Peyer's patch (tissue), 4 donors: ENCODE data around the gene MRPL14. TPM values are rescaled to one million over a fixed set of nuclear protein-coding genes. Genes with fewer than 3 reads are reported as not detected.

ENCODE experiments used
- DNase-seq, 3 donors: peaks; one replicate each; pipeline ENCODE4 v3.0.0-alpha.2; 2017 to 2019
- H3K27ac ChIP-seq, 4 donors: fragments of 200-600 bp; sonication (generic); one replicate each; pipeline ENCODE4 v1.5.1; 2016 to 2019
- H3K27me3 ChIP-seq, 2 donors: fragments of 200-600 bp; sonication (generic); one replicate each; pipeline ENCODE4 v1.5.1; 2019
- H3K36me3 ChIP-seq, 3 donors: fragments of 200-600 bp; sonication (generic); one replicate each; pipeline ENCODE4 v1.5.1; 2016 to 2019
- H3K4me1 ChIP-seq, 4 donors: fragments of 200-600 bp; sonication (generic); one replicate each; pipeline ENCODE4 v1.5.1; 2016 to 2019
- H3K4me3 ChIP-seq, 4 donors: fragments of 200-600 bp; sonication (generic); 1 replicate in 3 of 4; 2 replicates in 1 of 4; pipeline ENCODE4 v1.5.1; 2016 to 2019; ENCODE audit warnings: mild to moderate bottlenecking in 1 of 4
- H3K9me3 ChIP-seq, 4 donors: fragments of 200-600 bp; sonication (generic); one replicate each; pipeline ENCODE4 v1.5.1; 2016 to 2019; ENCODE audit warnings: mild to moderate bottlenecking in 1 of 4
- POLR2A ChIP-seq, 2 donors: fragments of 450-650 bp; IDR thresholded peaks; one replicate each; pipeline ENCODE4 v1.5.1; 2017; ENCODE audit warnings: antibody characterized with exemption in 2 of 2, mild to moderate bottlenecking in 2 of 2, moderate library complexity in 2 of 2
- total RNA-seq, 4 donors: library from RNA; depleted of rRNA; stranded (reverse); fragments of >200 nt; gene quantifications; one replicate each; pipeline ENCODE4 v1.1.0, GENCODE V29; 2016
- TF ChIP-seq, protein P1 (sequence below), 6 experiments: fragments of 450-650 bp in 4 of 6; fragments of 200-600 bp in 2 of 6; sonication (generic) in 1 of 6; IDR thresholded peaks; one replicate each; pipeline ENCODE4 v1.5.1; 2017 to 2019; ENCODE audit warnings: antibody characterized with exemption in 6 of 6, mild to moderate bottlenecking in 3 of 6, moderate library complexity in 1 of 6

Gene MRPL14
- total RNA-seq, 4 donors from 2014 or later: 35.5 to 51.1 (median 42.6) TPM

DNA sequence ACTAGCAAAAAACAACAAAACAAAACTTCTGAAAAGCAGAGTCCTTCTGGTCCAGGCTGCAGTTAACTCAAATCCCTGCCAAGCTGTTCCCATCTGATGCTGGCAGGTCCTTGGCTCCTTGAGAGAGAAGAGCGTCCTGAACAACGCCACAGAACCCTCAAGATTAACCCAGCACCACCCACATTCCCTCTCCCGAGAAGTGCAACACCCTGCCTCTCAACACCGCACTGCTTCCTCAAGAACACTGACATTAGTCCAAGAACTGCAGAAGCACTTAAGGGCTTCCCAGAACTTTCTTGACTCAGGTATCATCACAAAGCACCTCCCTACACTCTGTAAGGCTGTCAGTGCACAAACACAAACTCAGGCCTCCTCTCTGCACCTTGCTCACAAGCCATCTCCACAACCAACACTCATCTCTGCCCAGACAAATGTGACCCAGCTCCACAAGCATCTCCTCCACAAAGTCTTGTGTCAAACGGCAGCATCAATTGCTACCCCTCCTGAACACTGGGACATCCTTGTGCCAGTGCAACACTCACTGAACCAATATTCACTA lies 7.5 kb downstream of the MRPL14 start:
- Histone ChIP-seq H3K27ac (no peak overlapping the region), H3K9me3 (no peaks in the 10 kb centered on the region), H3K36me3 (peaks cover 0 to 8% (median 0%) of the 10 kb centered on the region in 3 donors), H3K4me3 (no peak overlapping the region), H3K27me3 (no peaks in the 10 kb centered on the region), H3K4me1 (peaks cover 0 to 55% (median 0%) of the 10 kb centered on the region in 4 donors)
- no peak for TF ChIP-seq POLR2A (IDR thresholded peaks at IDR 0.05)
- DNase-seq: no peak

- Histone ChIP-seq H3K4me3 (no peak overlapping the region), H3K4me1 (peaks cover 0 to 37% (median 0%) of the 10 kb centered on the region in 4 donors), H3K27me3 (no peaks in the 10 kb centered on the region), H3K9me3 (no peaks in the 10 kb centered on the region), H3K36me3 (peaks cover 0 to 30% (median 0%) of the 10 kb centered on the region in 3 donors), H3K27ac (peak overlapping the region in 2 of 4 donors; percentile 6 to 7)
- TF ChIP-seq, protein P1, sequence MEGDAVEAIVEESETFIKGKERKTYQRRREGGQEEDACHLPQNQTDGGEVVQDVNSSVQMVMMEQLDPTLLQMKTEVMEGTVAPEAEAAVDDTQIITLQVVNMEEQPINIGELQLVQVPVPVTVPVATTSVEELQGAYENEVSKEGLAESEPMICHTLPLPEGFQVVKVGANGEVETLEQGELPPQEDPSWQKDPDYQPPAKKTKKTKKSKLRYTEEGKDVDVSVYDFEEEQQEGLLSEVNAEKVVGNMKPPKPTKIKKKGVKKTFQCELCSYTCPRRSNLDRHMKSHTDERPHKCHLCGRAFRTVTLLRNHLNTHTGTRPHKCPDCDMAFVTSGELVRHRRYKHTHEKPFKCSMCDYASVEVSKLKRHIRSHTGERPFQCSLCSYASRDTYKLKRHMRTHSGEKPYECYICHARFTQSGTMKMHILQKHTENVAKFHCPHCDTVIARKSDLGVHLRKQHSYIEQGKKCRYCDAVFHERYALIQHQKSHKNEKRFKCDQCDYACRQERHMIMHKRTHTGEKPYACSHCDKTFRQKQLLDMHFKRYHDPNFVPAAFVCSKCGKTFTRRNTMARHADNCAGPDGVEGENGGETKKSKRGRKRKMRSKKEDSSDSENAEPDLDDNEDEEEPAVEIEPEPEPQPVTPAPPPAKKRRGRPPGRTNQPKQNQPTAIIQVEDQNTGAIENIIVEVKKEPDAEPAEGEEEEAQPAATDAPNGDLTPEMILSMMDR (IDR thresholded peaks at IDR 0.05): no peak
- no peak for TF ChIP-seq POLR2A (IDR thresholded peaks at IDR 0.05)
- DNase-seq: no peak
These were observed 9.7 kb downstream of the MRPL14 start for GRCh38 chr6:44117397-44118128.

DNA sequence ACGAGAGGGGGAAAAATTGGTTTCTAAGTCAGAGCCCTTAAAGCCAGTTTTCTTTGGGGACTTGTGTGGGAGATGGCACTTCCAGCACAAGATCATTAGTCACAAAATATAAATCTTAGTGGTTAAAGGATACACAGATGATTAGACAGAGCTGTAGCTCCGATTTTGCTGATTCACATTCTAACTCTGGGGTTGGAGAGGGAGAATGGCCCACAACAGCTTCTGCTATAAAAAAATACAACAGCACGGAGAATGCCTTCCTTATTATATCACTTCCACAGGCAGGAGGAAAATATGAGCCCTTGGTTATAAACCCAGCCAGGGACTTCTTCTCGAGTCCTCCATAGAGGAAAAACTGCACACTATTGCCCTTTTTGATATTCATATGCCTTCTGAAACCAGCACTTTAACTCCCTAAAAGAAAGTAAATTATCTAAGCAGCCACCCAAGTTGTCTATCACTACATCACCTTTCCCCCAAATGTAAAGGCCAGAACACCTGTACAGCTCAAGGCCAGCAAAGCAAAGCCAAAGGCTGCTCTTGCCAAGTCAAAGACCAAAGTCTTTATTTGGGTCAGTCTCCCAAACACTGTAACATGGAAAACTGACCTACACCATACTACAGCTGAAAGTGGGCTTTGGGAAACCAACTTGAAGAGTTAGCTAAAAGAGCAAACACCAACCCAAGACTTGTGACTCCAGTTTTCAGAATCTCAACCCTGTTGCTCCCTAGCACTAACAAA lies 10.4 kb downstream of the MRPL14 start:
- Histone ChIP-seq H3K4me1 (peaks cover 0 to 32% (median 0%) of the 10 kb centered on the region in 4 donors), H3K9me3 (no peaks in the 10 kb centered on the region), H3K27me3 (no peaks in the 10 kb centered on the region), H3K27ac (peak overlapping the region in 2 of 4 donors; percentile 6 to 7), H3K36me3 (peaks cover 0 to 37% (median 0%) of the 10 kb centered on the region in 3 donors), H3K4me3 (no peak overlapping the region)
- DNase-seq: no peak
- TF ChIP-seq, protein P1 (IDR thresholded peaks at IDR 0.05): no peak
- no peak for TF ChIP-seq POLR2A (IDR thresholded peaks at IDR 0.05)

GRCh38 chr6:44115866-44116265 lies 11.4 kb downstream of the MRPL14 start:
- no peak overlapping the region for H3K4me3 ChIP-seq
- no peaks in the 10 kb centered on the region for H3K9me3 ChIP-seq
- H3K27me3 ChIP-seq: no peaks in the 10 kb centered on the region
- H3K4me1 ChIP-seq: peaks cover 0 to 34% (median 0%) of the 10 kb centered on the region in 4 donors
- H3K27ac ChIP-seq: no peak overlapping the region
- H3K36me3 ChIP-seq: peaks cover 0 to 47% (median 0%) of the 10 kb centered on the region in 3 donors
- no peak for DNase-seq
- TF ChIP-seq, protein P1 (IDR thresholded peaks at IDR 0.05): no peak
- no peak for TF ChIP-seq POLR2A (IDR thresholded peaks at IDR 0.05)

GRCh38 chr6:44113414-44113813 lies 13.8 kb downstream of the MRPL14 start:
- no peaks in the 10 kb centered on the region for H3K27me3 ChIP-seq
- DNase-seq: no peak
- H3K4me1 ChIP-seq: peaks cover 0 to 24% (median 0%) of the 10 kb centered on the region in 4 donors
- no peaks in the 10 kb centered on the region for H3K9me3 ChIP-seq
- H3K27ac ChIP-seq: no peak overlapping the region
- H3K4me3 ChIP-seq: no peak overlapping the region
- TF ChIP-seq, protein P1 (IDR thresholded peaks at IDR 0.05): peak in 2 of 6 experiments; percentile 22 to 27
- TF ChIP-seq POLR2A (IDR thresholded peaks at IDR 0.05): no peak
- peaks cover 0 to 61% (median 0%) of the 10 kb centered on the region in 3 donors for H3K36me3 ChIP-seq
